ENCODE data around the gene OR8I2. TPM values are rescaled to one million over a fixed set of nuclear protein-coding genes. Genes with fewer than 3 reads are reported as not detected.
"Not testable (repeated sequence)": the region's sequence is repeated elsewhere in the genome, so short reads cannot be mapped to it uniquely, and the experiment has no call there.

Gene OR8I2
- total RNA-seq, 2 donors from 2014 or later: not detected

GRCh38 chr11:56066980-56067379 is 26.1 kb upstream of the OR8I2 start:
- Histone ChIP-seq H3K27ac (no peak overlapping the region), H3K4me1 (no peaks in the 10 kb centered on the region), H3K9ac (ENCODE audit: low read depth in 2 of 2, low read length in 2 of 2) (no peak overlapping the region), H3K27me3 (no peaks in the 10 kb centered on the region), H3K4me3 (no peak overlapping the region), H3K36me3 (no peaks in the 10 kb centered on the region), H3K9me3 (no peaks in the 10 kb centered on the region)
- no peak for DNase-seq
- TF ChIP-seq, protein P1, sequence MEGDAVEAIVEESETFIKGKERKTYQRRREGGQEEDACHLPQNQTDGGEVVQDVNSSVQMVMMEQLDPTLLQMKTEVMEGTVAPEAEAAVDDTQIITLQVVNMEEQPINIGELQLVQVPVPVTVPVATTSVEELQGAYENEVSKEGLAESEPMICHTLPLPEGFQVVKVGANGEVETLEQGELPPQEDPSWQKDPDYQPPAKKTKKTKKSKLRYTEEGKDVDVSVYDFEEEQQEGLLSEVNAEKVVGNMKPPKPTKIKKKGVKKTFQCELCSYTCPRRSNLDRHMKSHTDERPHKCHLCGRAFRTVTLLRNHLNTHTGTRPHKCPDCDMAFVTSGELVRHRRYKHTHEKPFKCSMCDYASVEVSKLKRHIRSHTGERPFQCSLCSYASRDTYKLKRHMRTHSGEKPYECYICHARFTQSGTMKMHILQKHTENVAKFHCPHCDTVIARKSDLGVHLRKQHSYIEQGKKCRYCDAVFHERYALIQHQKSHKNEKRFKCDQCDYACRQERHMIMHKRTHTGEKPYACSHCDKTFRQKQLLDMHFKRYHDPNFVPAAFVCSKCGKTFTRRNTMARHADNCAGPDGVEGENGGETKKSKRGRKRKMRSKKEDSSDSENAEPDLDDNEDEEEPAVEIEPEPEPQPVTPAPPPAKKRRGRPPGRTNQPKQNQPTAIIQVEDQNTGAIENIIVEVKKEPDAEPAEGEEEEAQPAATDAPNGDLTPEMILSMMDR (IDR thresholded peaks at IDR 0.05): no peak
- intact Hi-C loops (cut with DNase I): no loop called here

DNA sequence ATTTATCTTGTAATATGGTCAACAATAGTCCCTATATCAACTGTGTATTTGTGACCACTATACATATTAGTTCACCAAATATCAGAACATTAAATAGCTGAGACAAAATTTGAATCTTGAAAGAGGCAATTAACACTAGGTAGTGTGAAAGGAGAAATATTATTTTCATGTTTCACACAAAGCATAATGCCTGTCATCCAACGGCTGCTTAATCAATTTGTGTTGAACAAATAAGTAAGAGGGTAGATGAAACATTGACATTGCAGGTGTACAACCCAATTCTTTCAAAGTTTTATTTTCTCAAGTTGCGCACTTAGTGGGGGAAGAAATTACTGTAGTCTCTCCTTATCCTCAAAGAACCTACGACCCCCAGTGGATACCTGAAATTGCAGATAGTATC is 3.4 kb upstream of the OR8I2 start:
- Histone ChIP-seq H3K9me3 (no peaks in the 10 kb centered on the region), H3K4me3 (no peak overlapping the region), H3K27me3 (no peaks in the 10 kb centered on the region), H3K27ac (no peak overlapping the region), H3K9ac (ENCODE audit: low read depth in 2 of 2, low read length in 2 of 2) (no peak overlapping the region), H3K4me1 (no peaks in the 10 kb centered on the region), H3K36me3 (no peaks in the 10 kb centered on the region)
- TF ChIP-seq, protein P1 (IDR thresholded peaks at IDR 0.05): no peak
- intact Hi-C loops (cut with DNase I): no loop called here
- DNase-seq: no peak

- H3K4me1 ChIP-seq: no peaks in the 10 kb centered on the region
- no peaks in the 10 kb centered on the region for H3K27me3 ChIP-seq
- H3K9me3 ChIP-seq: no peaks in the 10 kb centered on the region
- H3K27ac ChIP-seq: no peak within 1 kb of the TSS
- H3K9ac ChIP-seq (ENCODE audit: low read depth in 2 of 2, low read length in 2 of 2): no peak within 1 kb of the TSS
- H3K36me3 ChIP-seq: no peaks in the 10 kb centered on the region
- no peak within 1 kb of the TSS for H3K4me3 ChIP-seq
- TF ChIP-seq, protein P1 (IDR thresholded peaks at IDR 0.05): no peak
- intact Hi-C loops (cut with DNase I): no loop called here
- no peak for DNase-seq
Observed at GRCh38 chr11:56103210-56103737, 10.2 kb downstream of the OR8I2 start, which contains the start of gene OR8H2. TSS of gene OR8H2 (plus strand) at chr11:56103687. CDS start at chr11:56105043, 1,356 bp downstream.

- H3K36me3 ChIP-seq: no peaks in the 10 kb centered on the region
- no peak within 1 kb of the TSS for H3K4me3 ChIP-seq
- H3K9me3 ChIP-seq: no peaks in the 10 kb centered on the region
- H3K4me1 ChIP-seq: no peaks in the 10 kb centered on the region
- no peaks in the 10 kb centered on the region for H3K27me3 ChIP-seq
- no peak for DNase-seq
- TF ChIP-seq, protein P1 (IDR thresholded peaks at IDR 0.05): no peak
- H3K27ac ChIP-seq: no peak within 1 kb of the TSS
- intact Hi-C loops (cut with DNase I): no loop called here
- no peak within 1 kb of the TSS for H3K9ac ChIP-seq (ENCODE audit: low read depth in 2 of 2, low read length in 2 of 2)
Observed at GRCh38 chr11:56122073-56122472, 29.0 kb downstream of the OR8I2 start, which contains the start of gene OR8H3. TSS of gene OR8H3 (plus strand) at chr11:56122373. CDS start at chr11:56122373, 0 bp downstream.

DNA sequence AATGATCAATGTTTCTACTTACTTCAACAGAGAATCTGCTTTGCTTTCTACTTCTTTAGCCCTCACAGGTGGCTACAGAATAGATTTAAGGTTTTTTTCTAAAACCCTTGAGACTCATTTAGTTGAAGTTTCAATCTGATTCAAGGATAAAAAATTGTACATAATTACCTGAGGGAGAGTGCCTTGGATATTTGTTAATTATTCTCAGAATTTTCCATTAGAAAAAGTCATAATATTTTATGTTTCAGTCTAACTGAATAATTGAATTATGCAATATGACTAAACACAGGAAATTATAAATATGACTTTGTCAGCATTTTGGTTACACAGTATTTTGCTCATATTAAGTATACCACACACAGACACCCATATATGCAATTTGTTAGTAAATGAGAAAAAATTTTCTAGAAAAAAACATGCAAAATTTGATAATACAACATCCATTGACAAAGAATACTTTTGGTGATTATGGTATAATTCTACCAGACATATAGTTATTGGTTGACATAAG is 47.1 kb downstream of the OR8I2 start, which contains the start of gene OR8J3:
Gene OR8J3, minus strand, starts transcription at position 51 of the 511 bp plus-strand sequence. CDS start 2,483 bp downstream, outside the sequence.
- H3K9me3 ChIP-seq: no peaks in the 10 kb centered on the region
- H3K4me3 ChIP-seq: no peak within 1 kb of the TSS
- H3K4me1 ChIP-seq: no peaks in the 10 kb centered on the region
- intact Hi-C loops (cut with DNase I): no loop called here
- H3K36me3 ChIP-seq: no peaks in the 10 kb centered on the region
- H3K9ac ChIP-seq (ENCODE audit: low read depth in 2 of 2, low read length in 2 of 2): no peak within 1 kb of the TSS
- TF ChIP-seq, protein P1 (IDR thresholded peaks at IDR 0.05): no peak
- no peak within 1 kb of the TSS for H3K27ac ChIP-seq
- H3K27me3 ChIP-seq: no peaks in the 10 kb centered on the region
- DNase-seq: no peak

DNA sequence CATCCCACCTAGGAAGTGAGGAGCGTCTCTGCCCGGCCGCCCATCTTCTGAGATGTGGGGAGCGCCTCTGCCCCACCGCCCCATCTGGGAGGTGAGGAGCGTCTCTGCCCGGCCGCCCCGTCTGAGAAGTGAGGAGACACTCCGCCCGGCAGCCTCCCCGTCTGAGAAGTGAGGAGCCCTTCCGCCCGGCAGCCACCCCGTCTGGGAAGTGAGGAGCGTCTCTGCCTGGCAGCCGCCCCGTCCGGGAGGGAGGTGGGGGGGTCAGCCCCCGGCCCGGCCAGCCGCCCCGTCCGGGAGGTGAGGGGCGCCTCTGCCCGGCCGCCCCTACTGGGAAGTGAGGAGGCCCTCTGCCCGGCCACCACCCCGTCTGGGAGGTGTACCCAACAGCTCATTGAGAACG is 50.6 kb downstream of the OR8I2 start:
- H3K27ac ChIP-seq; H3K9ac ChIP-seq (ENCODE audit: low read depth in 2 of 2, low read length in 2 of 2); DNase-seq; intact Hi-C loops (cut with DNase I); H3K27me3 ChIP-seq; H3K4me1 ChIP-seq; H3K36me3 ChIP-seq; H3K4me3 ChIP-seq; H3K9me3 ChIP-seq: not testable (repeated sequence)

Data from colonic mucosa (tissue), 4 donors.